ENCODE measurements around the gene TSPO.

- TF ChIP-seq POLR2AphosphoS5 (IDR thresholded peaks at IDR 0.05; ENCODE audit: low read depth, low read length) (no peak), REST (IDR thresholded peaks at IDR 0.05; ENCODE audit: insufficient read depth in 1 of 2, low read depth in 2 of 2, low read length in 1 of 2) (no peak), TCF7L2 (IDR thresholded peaks at IDR 0.05; ENCODE audit: low read depth, low read length) (no peak), SIN3A (IDR thresholded peaks at IDR 0.05; ENCODE audit: borderline replicate concordance, insufficient read depth, low read depth, low read length) (no peak)
- TF ChIP-seq, protein P1, sequence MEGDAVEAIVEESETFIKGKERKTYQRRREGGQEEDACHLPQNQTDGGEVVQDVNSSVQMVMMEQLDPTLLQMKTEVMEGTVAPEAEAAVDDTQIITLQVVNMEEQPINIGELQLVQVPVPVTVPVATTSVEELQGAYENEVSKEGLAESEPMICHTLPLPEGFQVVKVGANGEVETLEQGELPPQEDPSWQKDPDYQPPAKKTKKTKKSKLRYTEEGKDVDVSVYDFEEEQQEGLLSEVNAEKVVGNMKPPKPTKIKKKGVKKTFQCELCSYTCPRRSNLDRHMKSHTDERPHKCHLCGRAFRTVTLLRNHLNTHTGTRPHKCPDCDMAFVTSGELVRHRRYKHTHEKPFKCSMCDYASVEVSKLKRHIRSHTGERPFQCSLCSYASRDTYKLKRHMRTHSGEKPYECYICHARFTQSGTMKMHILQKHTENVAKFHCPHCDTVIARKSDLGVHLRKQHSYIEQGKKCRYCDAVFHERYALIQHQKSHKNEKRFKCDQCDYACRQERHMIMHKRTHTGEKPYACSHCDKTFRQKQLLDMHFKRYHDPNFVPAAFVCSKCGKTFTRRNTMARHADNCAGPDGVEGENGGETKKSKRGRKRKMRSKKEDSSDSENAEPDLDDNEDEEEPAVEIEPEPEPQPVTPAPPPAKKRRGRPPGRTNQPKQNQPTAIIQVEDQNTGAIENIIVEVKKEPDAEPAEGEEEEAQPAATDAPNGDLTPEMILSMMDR (IDR thresholded peaks at IDR 0.05), result no peak
These were observed 57.6 kb downstream of the TSPO start for GRCh38 chr22:43208703-43209522.

Data from Panc1 (cell line).